Stimulated activated CD8-positive, alpha-beta memory T cell treated with anti-CD3 and anti-CD28 coated beads, Interleukin-4, amount 100 ng/mL, for 1 hour (primary cell): ENCODE data around the gene CEP70.

Source experiments
- DNase-seq, 2 donors: peaks; one replicate each; pipeline ENCODE4 v3.0.0-alpha.2; 2020; ENCODE audit warnings: low read depth in 2 of 2, low spot score in 1 of 2

CEP70 gene

DNA sequence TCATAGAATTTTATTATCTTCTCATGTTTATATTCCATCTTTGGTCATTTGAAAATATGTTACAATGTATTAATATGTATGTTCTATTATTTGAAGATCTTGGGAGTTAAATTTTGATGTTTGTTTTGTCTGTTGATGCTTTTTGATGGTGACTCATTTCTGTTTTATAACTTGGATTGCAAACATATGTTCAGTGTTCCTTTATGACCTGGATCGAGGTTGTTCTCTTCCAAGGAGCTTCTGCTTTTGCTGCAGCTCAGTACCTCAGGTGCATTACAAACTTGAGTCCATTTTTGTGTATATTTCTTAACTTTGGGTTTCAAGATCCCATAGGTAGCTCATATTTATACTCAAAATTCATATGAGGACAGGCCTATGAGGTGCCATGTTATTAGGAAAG, 122.6 kb downstream of the CEP70 start:
- no peak for DNase-seq

DNA sequence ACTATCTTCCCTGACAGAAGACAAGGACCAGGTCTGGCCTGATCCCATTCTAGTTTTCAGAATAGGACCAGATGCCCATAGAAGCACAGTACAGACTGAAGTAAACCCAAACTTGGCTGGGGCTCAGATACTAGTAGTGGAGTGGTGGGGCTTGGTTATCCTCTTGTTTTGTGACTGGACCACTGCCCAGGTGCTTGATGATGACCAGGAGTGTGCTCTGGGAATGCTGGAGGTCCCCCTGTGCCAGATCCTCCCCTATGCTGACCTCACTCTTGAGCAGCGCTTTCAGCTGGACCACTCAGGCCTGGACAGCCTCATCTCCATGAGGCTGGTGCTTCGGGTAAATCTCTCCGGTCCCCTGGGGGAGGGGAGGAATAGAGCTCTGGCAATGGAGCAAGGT, 123.4 kb downstream of the CEP70 start:
- no peak for DNase-seq

DNA sequence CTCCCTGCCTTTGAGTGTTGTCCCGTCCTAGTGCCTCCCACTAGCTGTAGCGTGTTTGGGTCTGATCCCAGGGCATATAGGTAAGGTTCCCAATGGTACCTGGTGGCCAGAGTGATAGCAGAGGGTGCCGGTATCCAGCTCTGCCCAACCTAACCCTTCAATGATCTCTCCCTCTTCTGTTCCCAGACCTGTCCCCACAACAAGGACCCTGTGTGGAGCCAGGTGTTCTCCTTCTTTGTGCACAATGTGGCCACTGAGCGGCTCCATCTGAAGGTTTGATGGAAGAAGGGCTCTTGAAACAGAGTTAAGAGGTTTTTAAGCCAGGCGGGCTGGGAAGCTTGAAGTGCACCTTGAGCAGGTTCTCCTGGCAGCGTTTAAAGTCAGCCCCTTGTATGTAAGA, 124.2 kb downstream of the CEP70 start:
- DNase-seq, result no peak

- no peak for DNase-seq
Measured at GRCh38 chr3:138468886-138469285, 125.2 kb downstream of the CEP70 start.

DNA sequence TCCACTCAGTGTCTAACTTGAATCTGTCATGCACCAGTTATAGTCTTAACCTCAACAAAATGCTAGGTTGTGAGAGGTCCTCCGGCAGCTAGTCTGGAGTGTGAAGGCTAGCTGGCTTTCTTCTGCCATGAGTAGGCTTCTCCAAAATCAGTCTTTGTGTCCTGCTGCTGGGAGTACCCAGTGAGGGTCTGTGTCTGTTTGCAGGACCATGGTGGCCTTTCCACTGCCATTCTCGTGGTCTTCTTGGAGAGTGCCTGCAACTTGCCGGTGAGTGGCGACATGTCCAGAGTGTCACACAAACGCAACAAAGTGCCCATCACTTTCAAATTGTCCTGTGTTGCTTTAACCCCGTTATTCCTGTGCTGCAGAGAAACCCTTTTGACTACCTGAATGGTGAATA, 125.6 kb downstream of the CEP70 start:
- DNase-seq, result no peak

DNA sequence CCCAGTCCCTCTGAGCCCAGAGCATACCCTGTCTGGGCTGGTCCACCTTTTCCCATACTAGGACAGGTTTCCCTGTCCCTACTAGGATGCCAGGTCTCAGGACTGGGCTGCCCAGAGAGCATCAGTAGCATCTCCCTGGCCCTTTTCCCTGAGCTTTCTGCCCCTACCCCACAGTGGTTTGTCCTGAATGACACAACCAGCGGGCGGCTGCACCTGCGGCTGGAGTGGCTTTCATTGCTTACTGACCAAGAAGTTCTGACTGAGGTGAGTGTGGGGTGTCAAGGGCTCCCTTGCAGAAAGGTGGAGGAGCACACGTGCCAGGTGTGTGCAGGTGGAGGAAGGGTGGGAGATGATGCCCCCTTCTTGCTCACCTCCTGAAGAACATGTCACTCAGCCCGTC, 126.1 kb downstream of the CEP70 start:
- DNase-seq, result no peak

GRCh38 chr3:138465925-138466324, 128.1 kb downstream of the CEP70 start:
- no peak for DNase-seq

DNA sequence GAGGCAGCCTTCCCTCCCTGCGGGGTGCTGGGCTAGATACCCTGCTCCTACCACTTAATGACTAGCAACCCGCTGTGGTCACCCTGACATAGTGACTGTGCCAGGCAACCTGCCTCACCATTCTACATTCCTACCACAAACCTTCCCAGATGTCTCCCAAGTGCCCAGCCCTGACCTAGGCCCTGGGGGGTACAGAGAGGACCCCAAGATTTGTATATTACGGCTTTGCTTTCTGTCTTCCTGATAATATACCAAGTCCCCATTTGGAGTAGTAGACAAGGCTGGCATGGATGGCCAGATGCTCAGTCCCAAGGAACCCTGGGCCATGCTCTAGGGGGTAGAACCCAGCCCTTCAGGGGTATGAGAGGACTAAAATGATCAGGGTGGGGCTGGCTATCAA, 128.6 kb downstream of the CEP70 start:
- DNase-seq, result no peak

DNA sequence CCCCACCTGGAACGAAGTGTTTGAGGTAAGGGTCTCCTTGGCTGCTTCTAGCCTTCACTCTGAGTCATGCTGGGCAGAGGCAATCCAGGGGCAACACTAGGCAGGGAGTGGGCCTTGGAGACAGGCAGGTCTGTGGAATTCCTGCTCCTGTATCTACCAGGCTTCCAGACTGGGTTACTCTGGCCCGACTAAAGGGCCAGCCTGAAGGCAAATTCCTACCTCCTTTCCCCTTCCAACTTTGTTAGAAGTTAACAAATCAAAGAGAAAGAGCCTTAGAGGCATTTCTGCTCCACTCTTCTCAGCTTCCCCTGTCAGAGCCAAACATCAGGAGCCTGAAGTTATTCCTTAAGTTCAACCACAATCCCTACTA, 129.6 kb downstream of the CEP70 start:
- DNase-seq, result no peak

GRCh38 chr3:138463724-138464490, 130.2 kb downstream of the CEP70 start:
- no peak for DNase-seq

DNA sequence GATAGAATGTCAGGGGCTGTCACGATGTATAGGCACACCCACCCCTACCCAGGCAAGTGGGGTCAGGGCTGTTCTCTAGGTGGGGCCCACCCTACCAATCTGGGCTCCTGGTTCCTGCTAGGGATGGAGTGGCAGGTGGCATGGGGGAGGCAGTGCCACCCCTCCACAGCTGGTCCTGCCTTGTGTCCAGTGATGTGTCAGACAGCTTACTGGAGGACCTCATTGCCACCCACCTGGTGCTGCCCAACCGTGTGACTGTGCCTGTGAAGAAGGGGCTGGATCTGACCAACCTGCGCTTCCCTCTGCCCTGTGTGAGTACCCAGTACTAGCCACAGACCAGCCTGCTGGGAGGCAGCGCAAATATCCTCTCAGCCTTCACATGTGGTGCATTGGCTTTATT, 132.2 kb downstream of the CEP70 start:
- DNase-seq, result no peak

- no peak for DNase-seq
Measured at GRCh38 chr3:138461246-138461645, 132.8 kb downstream of the CEP70 start.

DNA sequence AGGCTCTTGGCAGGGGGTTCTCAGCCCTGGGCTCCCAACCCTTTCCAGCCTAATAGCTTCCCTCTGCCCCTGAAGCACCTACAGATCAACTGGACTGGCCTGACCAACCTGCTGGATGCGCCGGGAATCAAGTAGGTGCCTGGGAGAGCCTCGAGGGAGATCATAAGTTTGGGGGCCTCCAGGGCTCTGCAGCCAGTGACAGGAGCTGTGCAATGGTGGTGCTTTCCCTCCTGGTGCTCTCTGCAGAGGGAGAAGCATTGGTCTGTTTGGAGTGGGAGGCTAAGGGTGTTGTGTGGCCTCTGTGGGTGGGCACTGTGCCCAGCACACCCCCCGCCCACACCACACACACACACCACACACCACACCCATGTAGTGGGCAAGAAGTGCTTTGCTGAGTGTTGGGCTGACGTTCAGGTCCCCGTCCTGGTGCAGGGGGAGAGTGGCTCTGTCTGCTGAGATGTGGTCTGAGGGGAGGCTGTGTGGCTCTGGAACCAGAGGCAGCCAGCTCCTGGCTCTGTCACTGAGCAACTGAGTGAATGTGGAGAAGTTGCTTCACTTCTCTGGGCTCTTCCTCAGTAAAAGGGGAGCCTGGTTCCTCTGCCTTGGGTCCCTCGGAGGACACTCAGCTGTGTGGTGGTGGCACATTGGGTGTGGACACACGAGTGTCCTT, 133.4 kb downstream of the CEP70 start:
- DNase-seq, result no peak

- DNase-seq, result no peak
Measured at GRCh38 chr3:138459619-138460535, 134.2 kb downstream of the CEP70 start.

- DNase-seq, result no peak
Measured at GRCh38 chr3:138458774-138459499, 135.1 kb downstream of the CEP70 start.

DNA sequence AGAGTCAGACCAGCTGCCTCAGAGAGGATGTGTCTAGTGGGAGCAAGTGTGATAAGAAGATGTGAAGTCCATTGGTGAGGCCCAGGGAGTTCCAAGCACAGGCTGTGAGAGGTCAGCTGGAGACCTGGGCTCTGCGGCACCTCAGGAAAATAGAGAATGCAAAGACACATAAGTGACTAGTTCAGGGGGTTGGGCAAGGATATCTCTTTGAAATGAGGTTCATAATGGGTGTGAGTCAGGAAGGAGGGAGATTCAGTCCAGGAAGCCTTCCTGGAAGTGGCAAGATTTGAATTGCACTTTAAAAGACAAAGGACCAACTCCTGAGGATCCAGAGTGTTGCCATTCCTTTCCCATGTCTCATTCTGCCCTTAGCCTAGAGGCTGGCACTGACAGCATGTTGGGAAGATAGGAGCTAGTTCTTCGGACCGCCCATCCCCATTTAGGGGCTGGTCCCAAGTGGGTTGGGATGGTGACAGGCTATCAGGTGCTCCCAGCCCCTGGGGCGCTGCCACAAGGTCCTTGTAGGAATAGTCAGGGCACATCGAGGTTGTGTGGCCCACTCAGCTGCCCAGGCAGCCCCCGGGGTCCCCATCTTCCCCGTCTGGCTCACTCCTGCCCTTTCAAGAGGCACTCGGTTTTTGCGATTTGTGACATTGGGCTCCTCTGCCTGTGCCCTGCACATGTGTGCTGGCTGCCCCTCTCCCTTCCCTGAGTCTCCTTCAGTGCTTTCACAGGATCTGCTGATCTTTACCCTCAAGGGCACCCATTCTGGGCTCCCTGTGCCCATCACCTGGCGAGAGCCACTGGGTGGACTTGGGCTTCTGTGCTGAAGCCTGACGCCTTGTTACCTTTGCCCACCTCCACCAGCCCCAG, 136.0 kb downstream of the CEP70 start:
- DNase-seq, result no peak

DNA sequence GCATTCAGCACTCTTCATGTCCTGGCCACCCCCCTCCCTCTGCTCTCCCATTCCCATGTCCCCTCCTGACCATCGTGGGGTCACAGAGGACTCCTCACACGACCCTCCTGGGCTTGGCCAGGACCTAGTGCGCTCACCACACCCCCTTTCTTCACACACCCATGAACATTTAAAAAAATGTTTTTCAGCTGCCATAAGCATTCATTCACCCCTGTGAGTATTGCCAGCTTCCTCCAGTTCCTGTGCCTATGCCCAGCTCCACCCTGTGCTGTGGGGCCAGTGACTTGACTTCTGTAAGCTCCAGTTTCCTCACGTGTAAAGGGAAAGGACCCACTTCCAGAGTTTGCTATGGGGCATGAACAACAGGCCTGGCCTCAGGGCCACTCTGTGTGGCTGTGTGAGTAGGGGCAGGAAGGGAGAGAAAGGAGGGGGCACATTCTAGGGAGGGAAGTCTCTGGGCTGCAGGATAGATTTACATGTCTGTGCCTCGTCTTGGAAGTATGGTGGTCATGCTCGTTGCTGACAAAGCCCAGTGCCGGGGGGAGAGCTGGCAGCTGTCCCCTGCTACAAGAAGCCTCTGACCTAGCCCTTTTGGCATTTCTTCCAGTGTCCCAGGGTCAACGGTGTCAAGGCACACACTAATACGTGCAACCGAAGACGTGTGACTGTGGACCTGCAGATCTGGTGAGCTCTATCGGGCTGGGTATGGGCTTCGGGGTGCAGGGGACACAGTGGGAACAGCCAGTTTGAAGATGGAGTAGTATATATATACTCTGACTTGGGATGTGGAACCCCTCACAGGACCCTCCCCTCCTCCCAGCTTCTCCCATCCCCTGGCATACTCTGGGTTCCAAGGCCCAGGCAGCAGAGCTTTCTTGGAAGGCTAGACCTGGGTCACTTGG, 136.8 kb downstream of the CEP70 start:
- DNase-seq, result no peak

GRCh38 chr3:138455801-138456716, 138.0 kb downstream of the CEP70 start:
- no peak for DNase-seq
